CMK (cell line): ENCODE measurements around the gene PTPRD.

Experiments used
- DNase-seq: peaks from one replicate; pipeline ENCODE4 v3.0.0-alpha.2; 2010; ENCODE audit warnings: low read depth

Gene PTPRD

GRCh38 chr9:8331507-8332330 lies 2281.1 kb downstream of the PTPRD start:
- DNase-seq: no peak

DNA sequence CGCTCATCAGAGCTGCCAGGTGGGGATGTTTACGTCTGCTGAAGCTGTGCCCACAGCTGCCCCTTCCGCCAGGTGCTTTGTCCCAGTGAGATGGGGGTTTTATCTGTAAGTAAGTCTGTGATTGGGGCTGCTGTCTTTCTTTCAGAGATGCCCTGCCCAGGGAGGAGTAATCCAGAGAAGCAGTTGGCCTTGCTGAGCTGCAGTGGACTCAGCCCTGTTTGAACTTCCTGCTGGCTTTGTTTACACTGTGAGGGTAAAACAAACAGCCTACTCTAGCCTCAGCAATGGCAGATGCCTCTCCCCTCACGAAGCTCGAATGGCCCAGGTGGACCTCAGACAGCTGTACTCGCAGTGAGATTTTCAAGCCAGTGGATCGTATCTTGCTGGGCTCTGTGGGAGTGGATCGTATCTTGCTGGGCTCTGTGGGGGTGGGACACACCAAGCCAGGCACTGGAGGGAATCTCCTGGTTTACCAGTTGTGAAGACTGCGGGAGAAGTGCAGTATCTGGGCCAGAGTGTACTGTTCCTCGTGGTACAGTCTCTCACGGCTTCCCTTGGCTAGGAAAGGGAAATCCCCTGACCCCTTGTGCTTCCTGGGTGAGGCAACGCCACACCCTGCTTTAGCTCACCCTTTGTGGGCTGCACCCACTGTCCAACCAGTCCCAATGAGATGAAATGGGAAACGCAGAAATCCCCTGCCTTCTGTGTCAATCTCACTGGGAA lies 2283.1 kb downstream of the PTPRD start:
- DNase-seq: no peak

- no peak for DNase-seq
Measured at GRCh38 chr9:8315211-8315610, 2297.6 kb downstream of the PTPRD start.

GRCh38 chr9:8309258-8309657 lies 2303.5 kb downstream of the PTPRD start:
- DNase-seq: no peak

- no peak for DNase-seq
Measured at GRCh38 chr9:8304720-8305119, 2308.1 kb downstream of the PTPRD start.

GRCh38 chr9:8301296-8301695 lies 2311.5 kb downstream of the PTPRD start:
- no peak for DNase-seq

DNA sequence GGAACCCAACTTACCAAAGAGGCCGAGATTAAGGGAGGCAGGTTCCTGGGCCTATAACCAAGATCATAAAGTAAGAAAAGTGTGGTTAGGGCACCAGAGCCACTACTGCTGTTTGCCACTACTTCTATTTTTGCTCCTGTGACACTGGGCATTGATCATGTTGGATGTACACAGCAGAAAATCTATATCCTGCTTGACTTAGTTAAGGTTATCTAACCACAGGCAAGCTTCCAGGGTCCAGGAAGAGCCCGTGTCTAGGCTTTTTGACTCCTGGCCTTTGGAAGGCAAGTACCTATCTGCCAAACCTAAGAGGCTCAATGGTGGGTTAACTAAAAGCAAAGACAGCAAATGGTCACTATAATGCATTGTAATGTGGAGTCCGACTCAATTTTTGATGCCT lies 2315.8 kb downstream of the PTPRD start:
- no peak for DNase-seq

DNA sequence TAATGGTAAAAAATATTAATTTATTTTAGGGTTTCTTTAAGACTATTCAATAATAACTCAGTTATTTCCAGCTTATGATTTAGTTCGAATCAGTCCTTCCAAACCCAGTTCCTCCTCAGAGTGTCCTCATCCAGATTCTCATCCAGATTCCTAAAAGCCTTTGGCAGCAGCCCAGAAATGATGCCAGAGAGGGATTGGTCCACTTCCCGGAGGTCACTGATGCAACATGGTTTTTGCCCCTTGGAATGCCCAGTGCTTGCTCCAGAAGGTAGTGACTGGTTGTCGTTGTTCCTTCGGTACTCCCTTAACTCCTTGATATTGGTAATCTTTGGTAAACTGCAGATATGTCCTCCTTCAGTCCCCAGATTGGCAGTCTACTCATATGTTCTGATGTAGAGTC lies 2320.1 kb downstream of the PTPRD start:
- DNase-seq: no peak

DNA sequence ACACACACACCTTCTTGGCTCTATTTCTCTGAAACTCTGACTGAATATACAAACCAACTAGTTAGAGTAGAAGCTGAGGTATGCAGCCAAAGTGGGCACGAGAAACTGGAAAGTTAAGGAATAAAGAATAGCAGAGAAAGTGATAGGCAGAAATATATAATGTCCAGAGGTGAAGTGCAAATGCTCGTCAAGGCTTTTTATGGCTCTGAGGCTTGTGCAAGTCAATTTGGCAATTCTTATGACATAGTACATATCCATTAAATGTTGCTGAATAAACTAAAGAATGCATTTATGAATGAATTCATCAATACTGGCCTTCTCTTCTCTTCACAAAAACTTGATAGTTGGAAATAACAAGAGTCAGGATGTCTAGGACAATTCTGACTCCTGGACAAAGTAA lies 2323.1 kb downstream of the PTPRD start:
- DNase-seq: no peak

DNA sequence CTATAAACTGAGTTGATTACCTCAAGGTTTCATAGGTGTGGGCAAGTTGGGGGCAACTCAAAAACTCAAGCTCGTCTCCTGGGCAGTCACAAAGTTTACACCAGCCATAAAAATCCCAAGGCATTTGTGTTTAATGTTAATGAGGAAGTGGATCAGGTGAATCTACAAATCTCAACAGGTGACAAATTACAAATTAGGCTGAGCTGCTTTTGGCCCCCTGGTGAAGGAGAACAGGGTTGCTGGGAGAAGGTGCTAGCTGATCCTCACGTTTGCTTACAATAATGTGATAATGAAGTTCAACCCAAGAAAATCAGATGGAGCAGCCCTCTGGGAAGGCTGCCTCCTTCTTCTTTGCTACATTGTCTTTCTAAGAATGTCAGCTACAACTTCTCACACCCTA lies 2324.8 kb downstream of the PTPRD start:
- DNase-seq: no peak

DNA sequence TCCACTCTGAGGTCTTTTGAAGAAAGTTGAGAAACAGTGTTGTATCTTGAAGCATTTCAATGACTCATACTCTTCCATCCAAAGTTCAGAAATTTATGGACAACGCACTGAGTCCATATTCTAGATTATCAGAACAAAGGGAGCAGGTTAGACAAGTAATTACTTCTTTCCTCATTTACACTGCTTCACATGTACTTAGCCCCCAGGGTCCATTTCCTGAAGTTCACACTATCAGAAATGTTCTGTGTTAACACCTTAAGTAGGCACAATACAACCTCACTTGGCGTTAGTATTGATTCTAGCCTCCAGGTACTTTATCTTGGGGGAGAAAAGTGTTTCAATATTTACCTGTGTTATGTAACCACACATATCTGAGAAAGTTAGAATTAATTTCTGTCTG lies 2325.3 kb downstream of the PTPRD start:
- DNase-seq: no peak

DNA sequence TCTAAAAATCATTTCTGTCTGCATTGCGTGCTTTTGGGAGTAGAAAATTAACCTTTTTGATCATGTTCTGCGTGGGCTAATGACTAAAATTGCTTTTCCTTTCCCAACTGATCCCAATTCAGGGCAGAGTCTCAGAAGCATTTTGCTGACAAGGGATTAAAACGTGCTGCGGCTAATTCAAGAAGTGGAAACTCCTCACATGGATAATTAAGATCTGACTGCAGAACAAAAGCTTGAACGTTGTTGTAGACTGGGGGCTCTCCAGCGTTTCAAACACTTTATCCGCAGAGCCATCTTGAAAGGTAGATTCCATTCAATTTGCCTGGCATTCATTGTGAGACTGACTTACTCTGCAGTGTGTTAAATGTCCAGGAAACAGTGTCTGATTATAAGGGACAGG lies 2327.9 kb downstream of the PTPRD start:
- DNase-seq: no peak

GRCh38 chr9:8282535-8282934 lies 2330.3 kb downstream of the PTPRD start:
- DNase-seq: no peak

DNA sequence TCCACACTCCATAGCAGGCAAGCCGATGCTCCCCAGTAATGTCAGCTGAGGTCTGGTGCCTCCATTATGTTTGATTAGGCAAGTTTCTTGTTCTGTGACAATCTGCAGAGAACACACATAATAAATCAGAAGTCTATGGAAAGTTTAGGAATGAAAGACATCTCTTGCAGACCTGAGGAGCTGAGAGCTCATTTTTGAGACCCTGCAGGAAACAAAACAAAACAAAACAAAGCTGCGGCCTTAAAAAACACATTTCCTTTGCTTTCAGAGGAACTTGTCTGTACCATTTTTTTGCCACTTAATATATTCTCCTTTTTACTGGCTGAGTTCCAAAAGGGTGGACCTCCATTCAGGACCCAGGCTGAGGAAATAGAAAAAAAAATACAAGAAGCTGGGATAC lies 2332.0 kb downstream of the PTPRD start:
- no peak for DNase-seq

GRCh38 chr9:8278048-8278447 lies 2334.8 kb downstream of the PTPRD start:
- no peak for DNase-seq

DNA sequence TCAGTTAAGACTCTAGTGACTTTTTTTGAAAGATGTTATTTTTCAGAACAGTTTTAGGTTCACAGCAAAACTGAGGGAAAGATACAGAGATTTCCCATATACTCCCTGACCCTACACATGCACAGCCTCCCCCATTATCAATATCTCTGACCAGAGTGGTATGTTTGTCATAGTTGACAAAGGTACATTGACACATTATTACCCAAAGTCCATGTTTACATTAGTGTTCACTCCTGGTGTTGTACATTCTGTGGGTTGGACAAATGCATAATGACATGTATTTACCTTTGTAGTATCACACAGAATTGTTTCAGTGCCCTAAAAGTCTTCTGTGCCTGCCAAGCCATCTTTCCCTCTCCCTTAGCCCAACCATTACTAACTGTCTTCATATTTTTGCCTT lies 2342.6 kb downstream of the PTPRD start:
- no peak for DNase-seq

GRCh38 chr9:8268881-8269280 lies 2343.9 kb downstream of the PTPRD start:
- DNase-seq: no peak

DNA sequence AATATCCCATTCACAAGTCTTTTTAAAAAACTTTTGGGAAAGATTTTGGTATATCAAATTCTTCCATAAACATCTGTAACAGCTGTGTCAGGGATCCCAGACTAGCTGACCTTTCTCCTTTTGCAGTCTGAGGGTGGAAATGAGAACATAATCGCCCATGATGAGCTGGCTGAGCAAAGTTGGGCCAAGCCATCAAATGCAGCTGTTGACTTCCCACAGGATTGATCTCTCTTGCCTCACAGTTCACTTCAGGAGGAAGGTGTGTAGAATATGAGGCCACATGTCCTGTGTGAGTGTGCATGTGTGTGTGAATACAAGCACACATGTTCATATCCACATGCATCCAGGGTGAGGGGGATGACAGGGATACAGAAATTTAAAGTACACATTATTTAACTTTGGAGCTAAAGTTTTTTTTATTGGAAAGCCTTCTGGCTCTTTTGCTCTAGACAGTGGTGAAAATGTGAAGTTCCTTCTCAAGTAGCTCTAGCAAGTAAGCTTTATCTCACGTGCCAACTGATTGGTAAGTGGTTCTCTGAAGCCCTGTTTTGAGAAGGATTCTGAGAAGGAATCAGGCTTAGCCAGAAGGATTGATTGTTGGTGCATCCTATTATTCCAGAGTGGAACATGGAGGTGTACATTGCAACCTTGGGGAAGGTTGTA lies 2344.5 kb downstream of the PTPRD start:
- no peak for DNase-seq

GRCh38 chr9:8267636-8268035 lies 2345.2 kb downstream of the PTPRD start:
- DNase-seq: no peak

DNA sequence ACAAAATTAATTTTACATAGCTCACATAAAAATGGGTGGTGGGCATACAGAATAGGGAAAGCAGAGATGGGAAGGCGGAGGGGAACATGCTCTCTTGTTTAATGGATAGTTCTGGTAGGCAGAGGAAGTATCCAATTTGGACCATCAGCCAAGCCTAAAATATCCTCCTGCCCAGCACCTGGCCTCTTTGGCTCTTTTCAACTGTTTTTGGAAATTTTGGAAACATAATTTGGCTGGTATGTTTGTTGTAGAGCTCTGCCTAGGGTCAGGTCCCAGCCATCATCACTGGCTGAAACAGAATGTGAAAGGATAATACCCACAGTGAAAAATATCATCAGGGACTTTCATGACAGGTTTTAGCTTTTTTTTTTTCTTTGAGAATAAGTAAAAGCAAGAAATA lies 2345.9 kb downstream of the PTPRD start:
- DNase-seq: no peak

GRCh38 chr9:8265281-8265680 lies 2347.5 kb downstream of the PTPRD start:
- DNase-seq: no peak
